Rectal smooth muscle tissue (tissue), 1 donor: Measurements from ENCODE around the gene MPP3.

Experiments
- H3K27ac ChIP-seq: one replicate; pipeline ENCODE4 v1.7.0; 2013; ENCODE audit warnings: low read depth, low read length, inconsistent platforms
- H3K27me3 ChIP-seq: one replicate; pipeline ENCODE4 v1.7.0; 2013; ENCODE audit warnings: low read length; ENCODE audit not compliant: control insufficient read depth, insufficient read depth
- H3K36me3 ChIP-seq: one replicate; pipeline ENCODE4 v1.7.0; 2013; ENCODE audit warnings: low read length; ENCODE audit not compliant: control insufficient read depth, insufficient read depth
- H3K4me1 ChIP-seq: one replicate; pipeline ENCODE4 v1.7.0; 2013; ENCODE audit warnings: low read length; ENCODE audit not compliant: control insufficient read depth, insufficient read depth
- H3K4me3 ChIP-seq: one replicate; pipeline ENCODE4 v1.7.0; 2013; ENCODE audit warnings: low read length
- H3K9ac ChIP-seq: one replicate; pipeline ENCODE4 v1.7.0; 2013; ENCODE audit warnings: low read length

The MPP3 gene

GRCh38 chr17:43755389-43755875, 77.5 kb downstream of the MPP3 start:
- Histone ChIP-seq H3K4me1 (no peaks in the 10 kb centered on the region), H3K27me3 (peaks cover 18% of the 10 kb centered on the region), H3K9ac (no peak overlapping the region), H3K27ac (no peak overlapping the region), H3K36me3 (no peaks in the 10 kb centered on the region), H3K4me3 (no peak overlapping the region)

- no peak overlapping the region for H3K27ac ChIP-seq
- H3K4me3 ChIP-seq, result no peak overlapping the region
- H3K4me1 ChIP-seq, result no peaks in the 10 kb centered on the region
- H3K9ac ChIP-seq, result no peak overlapping the region
- H3K36me3 ChIP-seq, result no peaks in the 10 kb centered on the region
- peaks cover 18% of the 10 kb centered on the region for H3K27me3 ChIP-seq
Observed at GRCh38 chr17:43754947-43755346, 78.0 kb downstream of the MPP3 start.

- H3K27me3 ChIP-seq, result peaks cover 18% of the 10 kb centered on the region
Observed at GRCh38 chr17:43753493-43754129, 79.3 kb downstream of the MPP3 start.

More at GRCh38 chr17:43753493-43754129, 79.3 kb downstream of the MPP3 start:
- no peaks in the 10 kb centered on the region for H3K4me1 ChIP-seq
- H3K4me3 ChIP-seq, result no peak overlapping the region
- H3K27ac ChIP-seq, result no peak overlapping the region
- no peak overlapping the region for H3K9ac ChIP-seq
- H3K36me3 ChIP-seq, result no peaks in the 10 kb centered on the region
